HG03342 (cell line): ENCODE measurements around the gene EBF3.

Source experiments
- ATAC-seq: cut with Tn5 transposase; IDR thresholded peaks from one replicate; pipeline ENCODE4 v1.9.1; 2021; ENCODE audit warnings: mild to moderate bottlenecking, moderate library complexity; ENCODE audit not compliant: unreplicated experiment

The EBF3 gene

DNA sequence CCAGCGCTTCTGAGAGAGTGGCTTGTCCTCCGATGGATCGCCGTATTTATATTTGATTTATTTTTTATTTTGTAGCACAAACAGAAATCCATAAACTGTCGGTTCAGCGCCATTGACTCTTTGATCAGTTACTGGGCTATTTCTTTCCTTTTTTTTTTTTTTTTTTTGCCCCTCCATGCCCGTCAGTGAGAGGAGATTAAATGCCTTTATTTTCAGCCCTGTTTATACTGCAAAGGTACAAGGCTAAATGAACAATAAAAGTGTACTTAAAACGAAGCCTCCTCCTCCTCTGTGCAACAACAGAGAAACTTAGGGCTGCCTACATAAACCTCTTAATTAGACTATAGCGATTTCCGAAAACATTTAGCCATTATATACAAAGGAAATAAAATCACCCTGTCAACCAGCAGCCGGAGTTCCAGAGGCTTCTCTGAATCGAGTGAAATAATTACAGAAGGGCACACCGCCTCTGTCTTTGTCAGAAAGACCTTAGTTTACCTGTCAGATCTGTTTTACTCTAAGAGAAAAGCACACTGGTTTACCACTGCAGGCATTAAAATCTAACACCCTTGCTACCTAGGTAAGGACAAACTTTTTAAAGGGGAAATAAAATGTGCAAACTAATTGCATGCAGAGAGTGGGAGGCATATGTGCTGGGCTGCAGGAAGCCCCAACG is 3.5 kb downstream of the EBF3 start:
- ATAC-seq, result no peak

DNA sequence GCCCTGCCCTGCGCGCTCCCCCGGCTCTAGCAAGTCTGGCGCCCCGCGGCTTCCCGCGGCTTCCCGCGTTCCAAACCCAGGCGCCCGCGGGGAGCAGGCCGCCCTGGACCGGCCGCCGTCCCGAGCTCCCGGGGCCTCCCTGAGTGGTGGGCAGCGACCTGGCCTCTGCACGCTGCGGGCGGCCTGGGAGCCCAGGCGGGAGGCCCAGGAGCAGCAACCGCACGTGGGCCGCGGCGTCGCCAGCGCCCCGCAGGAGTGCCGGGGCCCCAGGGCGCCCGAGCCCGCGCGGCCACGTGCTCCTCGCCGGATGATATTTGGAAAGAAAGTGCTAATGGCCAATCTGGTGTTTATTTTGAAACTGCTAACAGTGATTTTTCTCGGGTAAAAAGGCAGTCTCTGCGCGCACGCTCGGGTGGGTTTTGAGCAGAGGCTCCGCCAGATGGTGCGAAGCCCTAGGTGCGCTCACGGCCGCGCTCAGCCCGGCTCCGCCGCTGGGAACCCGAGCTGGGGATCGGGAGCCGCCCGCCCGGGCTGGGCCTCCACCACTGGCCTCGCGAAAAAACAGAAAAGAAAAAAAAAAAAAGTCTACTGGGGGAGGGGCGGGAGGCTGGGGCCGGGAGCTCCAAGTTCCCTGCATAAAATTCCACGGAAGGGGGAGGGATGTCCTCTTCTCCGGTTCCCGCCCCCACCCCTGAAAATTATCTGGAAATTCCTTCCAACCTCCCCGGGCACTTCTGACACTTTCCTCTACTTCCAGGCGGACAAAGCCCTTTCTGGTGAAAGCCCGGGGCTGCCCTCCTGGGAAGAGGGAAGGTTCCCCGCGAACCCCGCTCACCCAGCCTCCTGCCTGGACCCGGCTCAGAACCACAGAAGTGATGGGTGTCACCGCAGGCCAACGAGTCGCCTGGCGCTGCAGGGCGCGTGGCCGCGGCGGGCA is 4.3 kb downstream of the EBF3 start:
- no peak for ATAC-seq

DNA sequence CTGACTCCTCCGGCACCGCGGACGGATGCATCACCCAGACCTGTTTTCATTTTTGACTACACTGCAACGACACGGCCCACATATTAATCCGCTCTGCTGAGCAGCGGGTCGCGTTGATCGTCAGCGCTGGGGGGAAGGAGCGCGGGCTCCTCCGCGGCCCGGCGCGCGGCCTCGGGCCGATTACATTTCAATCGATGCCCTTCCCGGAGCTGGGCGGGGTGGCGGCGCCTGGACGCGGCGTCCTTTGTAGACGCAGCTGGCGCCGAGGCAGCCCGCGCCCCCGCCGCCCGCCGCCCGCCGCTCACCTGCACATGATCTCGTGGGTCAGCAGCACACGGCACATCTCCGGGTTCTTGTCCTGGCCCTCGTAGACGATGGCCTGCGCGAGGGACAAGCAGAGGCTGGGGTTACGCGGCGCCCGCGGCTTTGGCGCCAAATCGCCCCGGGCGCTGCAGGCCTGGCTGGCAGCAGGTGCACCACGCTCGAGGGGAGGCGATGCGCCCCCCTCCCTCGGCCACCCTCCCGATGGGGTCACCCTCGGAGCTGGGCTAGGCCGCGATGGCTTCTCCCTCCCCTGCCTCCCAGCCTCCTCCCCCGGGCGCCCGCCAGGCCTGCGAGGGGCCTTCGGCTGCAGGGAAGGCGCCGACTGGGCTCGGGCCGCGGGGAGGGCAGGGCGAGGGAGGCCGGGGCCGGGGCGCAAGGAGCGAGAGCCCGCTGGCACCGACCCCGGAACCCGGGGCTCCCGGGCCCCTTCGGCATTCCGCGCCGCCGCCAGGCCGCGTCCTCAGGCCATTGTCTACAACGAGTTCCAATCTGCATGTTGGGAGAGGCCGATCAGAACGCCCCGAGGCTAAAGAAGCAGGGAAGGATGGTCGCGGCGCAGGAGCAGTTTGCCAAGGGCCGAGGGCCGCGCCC is 5.2 kb downstream of the EBF3 start:
- no peak for ATAC-seq

- ATAC-seq, result no peak
Observed at GRCh38 chr10:129958148-129958628, 5.9 kb downstream of the EBF3 start.

DNA sequence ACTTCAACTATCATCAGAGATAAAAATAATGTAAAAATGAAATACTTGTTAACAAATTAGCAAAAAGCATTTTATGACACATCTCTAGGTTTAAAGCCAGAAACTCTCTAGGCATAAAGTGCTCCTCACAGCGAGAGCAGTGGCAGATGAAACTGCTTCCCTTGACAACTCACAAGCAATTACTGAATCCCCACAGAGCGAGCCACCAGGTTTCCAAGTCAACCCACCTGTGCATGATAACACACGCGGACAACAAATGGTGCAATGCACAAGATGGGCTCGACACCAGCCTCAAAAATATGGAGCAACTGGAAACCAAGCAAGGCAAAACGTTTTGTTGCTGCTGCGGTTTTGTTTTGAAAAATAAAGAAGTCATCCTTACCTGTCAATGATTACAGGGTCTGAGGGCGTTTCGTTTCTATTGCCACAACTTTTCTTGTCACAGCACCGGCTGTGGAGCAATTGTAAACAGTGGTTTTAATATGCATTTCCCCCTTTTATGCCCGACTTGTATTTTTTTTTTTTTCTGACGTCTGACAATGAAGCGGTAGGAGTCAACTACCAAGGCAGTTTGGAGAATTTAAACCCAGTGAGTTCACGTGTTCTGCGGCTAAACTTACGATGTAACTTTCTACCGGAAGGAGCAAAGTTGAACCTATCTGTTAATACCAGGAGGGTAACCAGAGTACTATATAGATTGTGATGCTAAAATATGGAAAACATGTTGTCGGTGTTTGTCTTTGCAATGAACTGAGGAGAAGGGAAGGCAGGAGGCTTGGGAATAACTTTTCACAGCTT is 7.0 kb downstream of the EBF3 start:
- no peak for ATAC-seq

DNA sequence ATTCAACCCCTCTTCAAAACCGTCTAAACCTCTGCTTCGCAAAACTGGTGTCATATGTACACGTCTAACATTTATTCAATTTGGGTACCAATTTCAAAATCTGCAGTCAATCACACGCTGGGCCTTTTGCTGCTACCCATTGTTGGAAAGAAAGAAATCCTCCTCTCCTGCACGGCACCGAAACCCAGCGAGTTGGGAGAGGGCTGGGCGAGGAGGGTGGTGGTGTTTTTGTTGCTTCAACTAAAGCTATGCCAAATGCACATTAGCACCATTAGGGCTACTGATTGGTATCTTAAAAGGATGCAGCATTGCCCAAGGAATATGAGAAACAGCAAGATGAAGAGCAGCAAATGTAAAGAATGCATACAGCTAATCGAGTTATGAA is 7.8 kb downstream of the EBF3 start:
- no peak for ATAC-seq

- ATAC-seq, result no peak
Observed at GRCh38 chr10:129955601-129956285, 8.3 kb downstream of the EBF3 start.

DNA sequence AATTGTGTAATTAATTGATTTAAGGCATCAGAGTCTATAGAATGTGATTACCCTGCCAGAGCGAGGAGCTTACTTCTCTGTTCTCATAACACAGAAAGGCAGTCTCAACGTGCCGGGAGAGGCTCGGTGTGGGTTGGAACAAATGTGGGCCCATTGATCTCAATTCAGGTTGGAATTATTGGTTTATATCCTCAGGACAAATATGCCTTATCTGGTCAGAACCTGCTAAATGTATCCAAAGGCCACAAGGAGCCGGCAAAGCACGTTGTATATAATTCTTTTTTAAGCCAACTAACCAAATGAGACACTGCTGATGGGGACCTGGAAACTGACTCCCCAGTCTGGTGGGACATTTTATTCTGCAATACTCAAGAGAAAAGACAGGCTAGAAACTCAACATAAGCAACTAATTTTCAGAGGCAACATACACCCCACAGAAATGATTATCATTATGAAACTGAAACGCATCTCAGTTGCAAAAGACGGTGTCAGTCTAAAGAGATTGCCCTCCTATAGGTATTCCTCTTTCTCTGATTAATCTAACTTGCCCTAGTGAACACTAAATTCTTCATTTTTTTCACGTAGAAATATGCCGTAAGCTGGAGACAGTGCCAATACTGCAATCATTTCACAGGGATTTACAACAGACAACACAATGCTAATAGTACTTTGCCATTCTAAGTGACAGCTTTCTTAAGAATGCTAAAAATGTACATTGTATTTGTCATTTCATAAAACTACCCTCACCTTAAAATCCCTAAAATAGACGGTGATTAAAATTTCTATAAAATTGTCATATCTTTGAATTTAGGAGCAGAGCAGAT is 9.4 kb downstream of the EBF3 start:
- ATAC-seq, result no peak

DNA sequence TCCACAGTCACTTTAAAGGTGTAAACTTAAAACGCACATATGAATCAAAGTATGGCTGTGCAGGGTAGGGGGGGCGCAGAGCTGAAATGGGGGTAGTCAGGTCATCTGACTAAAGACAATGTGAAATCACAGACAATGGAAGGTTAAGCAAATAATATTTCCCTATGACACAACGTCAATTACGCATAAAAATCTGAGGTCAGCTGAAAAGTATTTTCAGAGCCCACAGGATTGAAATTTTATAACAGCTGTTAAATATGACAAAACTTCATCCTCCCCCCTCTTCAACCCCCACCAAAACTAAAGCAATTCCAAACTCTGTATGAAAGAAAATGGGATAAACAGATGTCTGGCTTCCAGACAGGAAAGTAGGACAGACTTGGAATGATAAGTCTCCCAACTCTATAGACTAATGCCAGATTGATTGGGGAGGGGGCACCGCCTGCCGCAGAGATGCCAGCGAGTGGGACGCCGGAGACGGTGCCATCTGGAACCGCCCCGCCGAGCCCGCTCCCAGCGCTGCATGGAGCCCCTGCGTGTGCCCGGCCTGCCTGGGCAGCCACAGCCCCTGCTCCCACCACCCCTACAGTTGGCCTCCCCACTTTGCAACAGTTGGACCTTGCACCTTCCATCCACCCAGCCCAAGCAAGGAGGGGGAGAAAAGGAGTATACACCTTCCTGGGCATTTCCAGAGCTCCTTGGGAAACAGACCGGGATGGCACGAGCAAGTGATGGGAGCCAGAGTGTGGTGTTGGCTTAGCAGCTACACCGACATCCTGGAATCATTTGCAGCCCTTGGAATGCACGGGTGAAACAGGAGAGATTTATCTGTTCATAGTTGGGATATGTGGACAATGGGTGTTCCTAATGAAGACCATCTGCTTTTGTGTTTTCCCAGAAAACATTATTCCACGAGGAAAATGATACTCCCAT is 10.7 kb downstream of the EBF3 start:
- no peak for ATAC-seq

DNA sequence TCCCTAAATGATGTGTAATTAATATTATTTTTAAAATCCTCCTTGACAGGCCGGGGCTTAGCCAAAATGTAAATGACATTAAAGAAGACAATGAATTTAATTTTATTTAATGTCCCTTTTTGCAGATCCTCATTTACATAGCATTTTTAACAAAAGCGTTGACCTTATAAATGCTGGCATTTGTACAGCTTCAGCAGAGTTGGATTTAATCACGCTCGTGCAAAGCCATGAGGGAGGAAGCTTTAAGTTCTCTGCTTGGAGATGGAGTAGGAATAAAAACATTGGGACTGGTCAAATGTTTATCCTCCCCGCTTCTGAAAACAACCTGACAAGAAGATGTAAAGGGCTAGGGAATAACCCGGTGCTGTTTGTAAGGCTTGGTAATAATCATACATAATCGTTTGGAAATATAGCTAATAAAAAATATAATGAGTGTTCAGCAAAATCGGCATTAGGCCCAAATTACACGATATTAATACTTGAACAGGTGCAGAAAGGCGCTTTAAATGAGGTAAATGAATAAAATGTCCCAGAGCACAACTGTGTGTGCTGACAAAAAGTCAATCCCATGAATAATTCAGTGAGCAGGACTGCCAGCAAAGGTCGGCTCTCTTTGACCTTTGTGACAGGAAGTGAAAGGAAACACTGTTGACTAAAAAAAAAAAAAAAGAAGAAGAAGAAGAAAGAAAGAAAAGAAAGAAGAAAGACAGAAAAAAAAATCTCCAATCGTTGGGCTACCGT is 11.5 kb downstream of the EBF3 start:
- no peak for ATAC-seq

GRCh38 chr10:129951970-129952265 is 12.2 kb downstream of the EBF3 start:
- ATAC-seq, result no peak

- no peak for ATAC-seq
Observed at GRCh38 chr10:129951101-129951969, 12.7 kb downstream of the EBF3 start.

- ATAC-seq, result no peak
Observed at GRCh38 chr10:129950676-129951075, 13.4 kb downstream of the EBF3 start.

DNA sequence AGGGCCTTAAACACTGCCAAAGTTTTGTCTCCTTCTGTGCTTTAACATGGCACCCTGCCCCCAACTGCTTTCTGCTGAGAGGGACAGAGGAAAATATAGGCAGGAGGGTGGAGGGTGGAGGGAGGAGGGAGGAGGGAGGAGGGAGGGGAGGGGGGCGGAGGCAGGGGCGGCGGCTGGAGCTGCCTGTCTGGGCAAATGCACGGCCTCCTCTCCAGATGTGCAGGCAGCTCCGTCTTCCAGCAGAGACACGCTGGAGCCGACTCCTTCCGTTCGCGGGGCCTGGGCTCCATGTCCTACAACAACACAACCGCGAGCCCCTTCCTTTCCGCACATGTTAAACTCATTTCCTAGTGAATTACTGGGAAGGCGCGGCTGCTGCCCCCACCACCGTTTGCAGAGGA is 14.2 kb downstream of the EBF3 start:
- ATAC-seq, result no peak

DNA sequence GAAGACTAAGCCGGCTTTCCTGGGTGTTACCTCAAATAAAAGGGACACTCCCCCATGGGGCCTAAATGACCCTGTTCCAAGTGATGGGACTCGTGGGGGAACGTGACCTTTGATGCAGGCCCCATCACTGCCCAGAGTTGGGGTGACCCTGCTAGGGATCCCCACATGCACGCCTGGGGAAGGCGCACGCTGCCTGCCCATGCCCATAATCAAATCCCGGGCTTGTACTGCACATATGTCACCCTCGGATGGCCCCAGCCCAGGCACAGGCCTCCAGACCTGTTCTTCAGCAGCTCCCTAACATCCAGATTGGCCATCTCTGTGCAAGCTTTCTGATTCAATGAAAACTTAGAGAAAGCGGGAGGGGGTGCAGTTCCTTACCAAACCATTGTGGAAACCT is 14.7 kb downstream of the EBF3 start:
- no peak for ATAC-seq

- no peak for ATAC-seq
Observed at GRCh38 chr10:129946859-129947258, 17.2 kb downstream of the EBF3 start.
